NCI-H2029 treated with DMSO at 0.1 percent for 48 hours (cell line): ENCODE results near the gene OR2H1.
"Not testable (repeated sequence)": the region's sequence is repeated elsewhere in the genome, so short reads cannot be mapped to it uniquely, and the experiment has no call there.

Experiments used
- DNase-seq: peaks from one replicate; lab custom pipeline; 2025; lab: John Stamatoyannopoulos, UW

Gene OR2H1

DNA sequence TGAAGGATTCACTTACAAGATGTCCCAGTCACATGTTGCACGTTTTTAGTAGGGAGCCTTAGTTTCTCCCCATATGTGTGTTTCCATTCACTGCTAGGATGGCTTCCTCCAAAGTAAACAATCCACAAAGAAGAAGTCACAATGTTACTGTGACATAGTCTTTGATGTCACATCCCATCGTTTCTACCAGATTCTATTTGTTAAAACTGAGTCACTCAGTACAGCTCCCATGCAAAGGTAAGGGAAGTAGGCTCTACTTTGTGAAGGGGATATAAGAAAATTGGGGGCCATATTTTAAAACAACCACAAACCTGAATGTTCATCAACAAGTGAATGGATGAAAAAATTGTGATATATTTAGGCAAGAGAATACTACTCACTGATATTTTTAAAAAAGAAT is at the start of gene OR2H1, which contains the start of gene OR11A1:
Gene OR2H1 (plus strand): TSS at position 185 of the 400 bp plus-strand sequence. CDS start 4,615 bp downstream, outside the sequence.
Gene OR11A1 (minus strand): TSS at position 101 of the 400 bp plus-strand sequence. CDS start 29,430 bp downstream, outside the sequence.
- DNase-seq: no peak

- no peak for DNase-seq
These were observed 42.4 kb upstream of the OR2H1 start, which contains the start of gene OR12D1 for GRCh38 chr6:29414588-29414987. TSS of gene OR12D1 (plus strand) at chr6:29414928.

- no peak for DNase-seq
These were observed 37.4 kb upstream of the OR2H1 start for GRCh38 chr6:29419516-29419915.

DNA sequence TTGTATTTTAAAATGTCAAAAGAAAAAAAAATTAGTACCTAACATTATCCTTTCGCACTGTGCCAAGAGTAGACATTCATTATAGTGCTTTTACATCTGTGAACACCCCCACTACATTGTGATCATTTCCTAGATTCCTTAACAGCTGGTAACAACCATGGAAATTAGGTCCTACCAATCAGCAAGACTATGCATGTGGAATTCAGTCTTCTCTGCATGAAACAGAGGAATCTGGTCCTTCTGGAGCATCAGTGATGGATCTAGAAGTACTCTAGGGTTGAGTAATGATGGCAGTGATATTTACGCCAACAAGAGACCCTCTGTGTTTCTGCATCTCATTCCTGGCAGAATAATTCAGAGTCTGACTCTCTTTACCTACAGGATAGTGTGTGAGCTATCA is 32.8 kb upstream of the OR2H1 start:
- DNase-seq: no peak

DNA sequence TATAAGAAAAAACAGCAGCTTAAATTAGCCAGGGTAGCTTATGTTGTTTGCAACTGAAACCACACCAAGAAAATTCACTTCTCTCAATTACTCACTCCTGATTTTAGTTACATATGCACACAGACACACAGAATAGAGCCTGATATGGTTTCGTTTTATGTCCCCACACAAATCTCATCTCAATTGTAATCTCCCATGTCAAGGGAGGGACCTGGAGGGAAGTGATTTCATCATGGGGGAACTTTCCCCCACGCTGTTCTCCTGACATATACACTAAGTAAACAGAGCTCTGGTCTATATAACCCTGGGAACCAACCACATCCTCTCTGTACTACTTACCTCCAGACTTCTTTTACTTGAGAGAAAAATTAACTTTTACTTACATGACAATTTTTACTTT is 32.4 kb upstream of the OR2H1 start:
- no peak for DNase-seq

GRCh38 chr6:29425075-29425474 is 31.9 kb upstream of the OR2H1 start:
- DNase-seq: no peak

DNA sequence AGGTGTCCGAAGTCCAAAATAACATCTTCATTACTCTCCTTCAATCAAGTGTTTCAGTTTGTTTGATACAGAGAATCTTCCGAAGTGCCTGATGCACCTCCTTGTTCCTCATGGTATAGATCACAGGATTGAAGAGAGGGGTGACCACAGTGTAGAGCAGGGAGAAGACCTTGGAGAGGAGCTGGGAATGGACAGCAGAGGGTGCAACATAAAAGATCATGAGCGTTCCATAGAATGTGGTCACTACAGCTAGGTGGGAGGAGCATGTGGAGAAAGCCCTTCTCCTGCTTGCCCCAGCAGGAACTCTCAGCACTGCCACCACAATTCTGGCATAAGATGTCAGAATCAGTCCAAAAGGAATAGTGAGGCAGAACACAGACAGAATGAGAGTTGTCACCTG is 30.3 kb upstream of the OR2H1 start:
- DNase-seq: no peak

GRCh38 chr6:29436730-29437129 is 20.2 kb upstream of the OR2H1 start:
- not testable (repeated sequence) for DNase-seq

GRCh38 chr6:29439006-29439405 is 17.9 kb upstream of the OR2H1 start, which contains the start of gene OR10C1:
TSS of gene OR10C1 (plus strand) at chr6:29439306. CDS start at chr6:29440016, 710 bp downstream.
- DNase-seq: no peak

- no peak for DNase-seq
These were observed 14.2 kb upstream of the OR2H1 start for GRCh38 chr6:29442719-29443118.

- DNase-seq: not testable (repeated sequence)
These were observed 12.9 kb upstream of the OR2H1 start for GRCh38 chr6:29444031-29444430.

DNA sequence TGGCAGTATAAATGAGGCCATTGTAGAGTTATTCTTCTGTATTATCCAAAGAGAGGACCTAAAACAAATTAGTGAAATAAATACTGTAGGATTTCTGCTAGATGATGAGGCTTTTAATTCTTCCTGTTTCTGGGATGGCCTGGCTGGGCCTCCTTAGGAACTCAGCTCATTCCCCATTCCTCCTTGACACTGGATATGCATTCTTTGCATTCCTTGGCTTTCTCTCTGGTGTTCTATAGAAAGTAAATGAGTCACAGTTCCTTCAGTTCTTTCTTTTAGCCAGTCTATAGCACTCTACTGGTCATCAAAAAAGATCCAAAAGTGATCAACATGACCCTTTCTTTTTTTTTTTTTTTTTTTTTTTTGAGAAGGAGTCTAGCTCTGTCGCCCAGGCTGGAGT is 9.3 kb upstream of the OR2H1 start:
- no peak for DNase-seq

DNA sequence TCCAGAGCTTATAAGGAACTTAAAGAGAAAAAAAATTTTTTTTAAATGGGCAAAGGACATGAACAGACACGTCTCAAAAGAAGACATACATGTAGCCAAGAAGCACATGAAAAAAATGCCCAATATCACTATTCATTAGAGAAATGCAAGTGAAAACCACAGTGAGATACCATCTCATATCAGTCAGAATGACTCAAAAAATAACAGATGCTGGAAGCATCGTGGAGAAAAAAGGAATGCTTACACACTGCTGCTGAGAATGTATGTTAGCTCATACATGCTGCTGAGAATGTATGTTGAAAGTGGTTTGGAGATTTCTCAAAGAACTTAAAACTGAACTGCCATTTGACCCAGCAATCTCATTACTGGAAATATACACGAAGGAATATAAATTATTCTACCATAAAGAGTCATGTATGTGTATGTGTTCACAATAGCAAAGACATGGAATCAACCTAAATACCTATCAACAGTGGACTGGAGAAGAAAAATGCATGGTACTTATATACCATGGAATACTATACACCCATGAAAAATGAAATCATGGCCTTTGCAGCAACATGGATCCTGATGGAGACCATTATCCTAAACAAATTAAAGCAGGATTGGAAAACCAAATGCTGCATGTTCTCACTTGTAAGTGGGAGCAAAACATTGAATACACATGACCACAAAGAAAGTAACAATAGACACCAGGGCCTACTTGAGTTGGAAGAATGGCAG is 5.3 kb upstream of the OR2H1 start:
- no peak for DNase-seq

DNA sequence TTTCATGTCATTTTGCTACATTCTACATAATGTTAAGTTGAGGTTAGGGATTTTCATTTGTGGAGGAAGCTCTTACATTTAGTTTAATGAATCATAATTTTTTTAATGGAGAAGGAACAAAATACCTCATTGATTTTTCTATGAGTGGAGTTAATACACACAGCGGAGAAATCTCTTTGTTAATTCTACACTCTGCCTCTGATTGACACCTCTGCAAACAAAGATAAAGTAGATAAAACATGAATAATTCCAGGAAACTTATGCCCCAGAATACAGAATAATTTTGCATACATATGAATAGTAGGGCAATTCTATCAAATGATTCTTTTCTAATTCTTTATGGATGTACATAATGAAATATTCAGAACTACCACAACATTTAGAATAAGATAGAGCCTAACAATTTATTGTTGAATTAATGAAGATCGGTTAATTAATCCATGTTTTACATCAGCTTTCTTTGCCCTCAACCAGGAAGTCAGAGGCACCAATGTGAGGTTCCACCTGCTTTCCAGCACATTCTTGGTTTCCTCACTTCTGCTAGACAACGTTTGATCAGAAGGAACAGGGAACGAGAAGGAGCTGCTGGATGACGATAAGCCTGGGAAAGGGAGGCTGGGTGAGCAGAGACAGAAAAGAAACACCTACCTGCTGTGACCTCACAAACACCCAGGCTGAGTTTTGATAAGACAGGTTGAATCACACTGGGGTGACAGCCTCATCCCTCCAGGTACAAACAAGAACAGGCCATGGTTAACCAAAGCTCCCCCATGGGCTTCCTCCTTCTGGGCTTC is 4.3 kb downstream of the OR2H1 start:
- no peak for DNase-seq

GRCh38 chr6:29462022-29462421 is 5.1 kb downstream of the OR2H1 start:
- DNase-seq: no peak

- no peak for DNase-seq
These were observed 8.3 kb downstream of the OR2H1 start for GRCh38 chr6:29465279-29465678.

GRCh38 chr6:29465801-29466200 is 8.8 kb downstream of the OR2H1 start:
- no peak for DNase-seq

DNA sequence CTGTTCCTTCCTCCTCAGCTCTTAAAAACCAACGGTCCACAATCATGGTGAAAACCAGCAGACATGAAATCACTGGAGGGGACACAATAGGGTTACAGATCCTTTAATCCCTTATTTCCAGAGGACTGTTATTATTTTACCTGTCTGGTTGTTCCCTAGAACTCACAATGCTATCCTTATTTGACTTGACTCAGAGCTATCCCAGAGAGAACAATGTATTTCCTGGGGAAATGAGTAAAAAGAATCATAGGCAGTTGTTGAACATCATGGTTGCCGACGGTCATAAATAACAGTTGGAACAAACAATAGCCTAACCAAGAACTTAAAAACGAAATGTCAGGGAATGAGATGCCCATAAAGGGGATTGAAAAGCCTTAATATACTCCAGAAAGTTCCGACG is 9.3 kb downstream of the OR2H1 start:
- no peak for DNase-seq

GRCh38 chr6:29474996-29475395 is 18.0 kb downstream of the OR2H1 start:
- no peak for DNase-seq

DNA sequence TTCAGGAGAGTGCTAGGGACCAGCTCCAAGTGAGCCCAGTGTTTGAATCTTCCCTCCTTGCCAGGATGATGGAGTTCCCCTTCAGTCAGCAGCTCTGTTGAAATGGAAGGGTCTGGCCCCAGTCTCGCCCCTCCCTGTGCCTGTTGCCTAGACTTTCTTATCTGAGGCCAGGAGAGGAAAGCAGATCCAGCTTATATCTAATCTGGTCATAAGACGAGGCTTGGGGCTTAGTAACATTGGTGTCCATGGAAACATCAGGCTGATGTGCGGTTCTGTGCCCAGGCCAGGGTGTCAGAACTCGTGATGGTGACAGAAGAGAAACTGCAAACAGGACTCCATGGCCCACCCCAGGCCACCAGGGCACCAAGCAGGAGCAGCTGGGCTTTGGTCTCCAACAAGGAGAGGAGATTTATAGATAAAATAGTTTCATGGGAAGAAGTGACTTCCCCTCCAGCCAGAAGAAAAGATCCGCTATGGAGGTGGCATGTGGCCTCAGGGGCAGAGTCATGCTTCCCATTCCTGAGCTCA is 21.0 kb downstream of the OR2H1 start:
- no peak for DNase-seq

- DNase-seq: no peak
These were observed 21.8 kb downstream of the OR2H1 start for GRCh38 chr6:29478740-29479139.

DNA sequence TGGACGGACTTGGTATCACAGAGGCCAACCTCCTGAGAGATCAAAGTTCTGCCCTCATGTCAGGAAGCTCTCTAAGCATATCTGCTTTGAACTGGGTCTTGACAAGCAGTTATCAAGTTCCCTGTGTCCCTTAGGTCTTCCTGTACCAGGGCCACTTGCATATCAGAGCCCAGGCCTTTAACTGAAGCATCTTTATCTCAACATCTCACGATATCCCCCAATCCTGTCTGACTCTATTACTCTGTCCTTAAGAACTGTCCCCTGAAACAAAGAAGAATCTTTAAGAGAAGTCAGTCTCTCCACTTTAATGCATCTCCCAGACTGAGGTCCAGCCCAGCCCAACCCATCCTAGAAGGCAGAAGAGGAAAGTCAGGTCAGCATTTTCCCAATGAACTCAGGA is 22.6 kb downstream of the OR2H1 start:
- DNase-seq: no peak

- no peak for DNase-seq
These were observed 26.2 kb downstream of the OR2H1 start for GRCh38 chr6:29483186-29483585.
